NCI-H82 treated with DMSO at 0.1 percent for 48 hours (cell line): ENCODE results near the gene PMM2.
"Not testable (repeated sequence)": the region's sequence is repeated elsewhere in the genome, so short reads cannot be mapped to it uniquely, and the experiment has no call there.

Source experiments
- DNase-seq: peaks from one replicate; lab custom pipeline; 2025; ENCODE audit not compliant: unreplicated experiment; lab: John Stamatoyannopoulos, UW

The PMM2 gene

GRCh38 chr16:8797364-8798173, at the start of gene PMM2, which contains the start of gene TMEM186:
Gene PMM2, plus strand, starts transcription at chr16:8797839. Its CDS starts 44 bp downstream, at chr16:8797883.
Gene TMEM186, minus strand, starts transcription at chr16:8797639. Its CDS starts 25 bp downstream, at chr16:8797614.
- DNase-seq = peak; percentile 86

- not testable (repeated sequence) for DNase-seq
Observed at GRCh38 chr16:8748944-8749343, 48.7 kb upstream of the PMM2 start.

- no peak for DNase-seq
Observed at GRCh38 chr16:8751481-8752311, 45.9 kb upstream of the PMM2 start.

GRCh38 chr16:8752706-8753105, 44.9 kb upstream of the PMM2 start:
- DNase-seq = no peak

DNA sequence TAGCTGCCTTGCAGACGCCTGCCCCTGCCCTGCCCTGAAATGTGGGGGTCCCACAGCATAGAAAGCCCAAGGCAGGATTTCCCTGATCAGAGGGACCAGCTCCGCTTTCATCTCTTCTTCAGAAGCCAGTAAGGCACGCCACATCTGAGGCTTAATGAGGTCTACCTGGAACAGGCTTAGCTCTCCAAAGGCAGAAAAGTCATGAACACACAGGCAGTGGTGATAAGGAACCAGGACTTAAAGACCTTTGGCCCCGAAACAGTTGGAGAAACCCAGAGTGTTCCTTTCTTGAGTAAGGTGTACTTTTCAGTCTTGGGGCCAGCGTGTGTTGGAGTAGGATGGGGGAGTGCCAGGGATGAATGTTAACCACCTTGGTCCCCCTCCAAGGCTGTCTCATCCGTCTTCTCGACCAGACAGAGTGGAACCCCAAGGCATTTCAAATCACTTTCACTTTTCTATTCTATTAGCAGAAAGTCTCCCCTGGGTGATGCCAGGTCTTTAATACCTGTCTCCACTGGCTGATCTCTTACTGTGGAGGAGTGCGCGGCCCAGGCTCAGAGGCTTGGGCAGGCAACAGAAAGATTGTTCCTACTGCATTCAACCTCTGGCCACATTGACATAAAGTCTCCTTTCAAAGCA, 44.1 kb upstream of the PMM2 start:
- DNase-seq = no peak

- no peak for DNase-seq
Observed at GRCh38 chr16:8756755-8757154, 40.9 kb upstream of the PMM2 start.

- DNase-seq = no peak
Observed at GRCh38 chr16:8758022-8758421, 39.6 kb upstream of the PMM2 start.

DNA sequence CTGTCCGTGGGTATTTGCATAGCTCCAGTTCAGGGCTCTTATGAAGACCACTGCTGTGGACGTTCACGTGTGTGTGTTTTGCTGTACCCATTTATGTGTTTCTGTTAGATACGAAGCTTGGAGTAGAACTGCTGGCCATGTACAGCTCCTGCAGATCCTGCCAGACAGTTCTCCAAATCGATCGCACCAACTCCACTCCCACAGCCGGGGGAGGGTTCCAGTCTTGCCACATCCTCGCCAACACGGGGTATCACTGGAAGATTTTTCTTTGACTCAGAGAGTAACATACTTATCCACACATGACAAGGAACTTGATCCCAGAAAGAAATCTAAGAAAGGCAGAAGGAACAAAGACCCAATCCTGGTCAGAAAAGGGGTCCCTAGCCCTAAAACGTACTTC, 37.6 kb upstream of the PMM2 start:
- DNase-seq = no peak

DNA sequence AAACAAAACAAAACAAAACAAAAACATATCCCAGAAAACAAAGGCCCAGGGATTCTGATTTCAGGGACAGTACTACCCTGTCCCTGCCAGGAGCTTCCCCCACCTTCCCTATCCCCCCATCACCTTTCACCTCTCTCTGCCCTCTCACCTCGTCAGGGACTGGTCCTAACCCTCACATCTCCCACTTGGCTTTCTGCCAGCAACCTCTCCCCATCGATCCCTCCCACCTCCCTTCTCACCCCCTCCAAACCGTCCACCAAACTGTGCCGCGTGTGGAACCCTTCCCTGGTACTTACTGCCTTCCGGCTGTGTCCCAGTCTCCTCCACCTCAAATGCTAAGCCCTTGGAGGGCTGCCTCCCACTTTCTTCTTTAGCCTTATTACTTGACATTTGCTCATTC, 36.6 kb upstream of the PMM2 start:
- DNase-seq = no peak

DNA sequence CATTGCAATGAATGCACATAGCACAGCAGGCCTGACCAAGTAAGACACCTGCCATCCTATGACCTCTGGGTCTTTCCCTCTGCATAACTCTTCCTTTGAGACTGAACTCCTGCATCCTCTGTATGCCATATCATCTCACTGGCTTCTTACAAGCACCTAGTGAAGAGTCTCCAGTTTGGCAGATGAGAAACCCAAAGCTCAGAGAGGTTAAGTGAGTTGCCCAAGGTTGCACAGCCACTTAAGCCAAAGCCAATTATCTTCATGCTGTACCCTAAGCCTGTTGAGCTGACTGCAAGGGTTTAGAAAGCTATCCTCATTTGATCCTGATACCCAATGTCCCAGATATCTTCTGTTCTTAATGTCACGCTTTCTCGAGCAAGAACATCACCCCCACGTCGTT, 35.4 kb upstream of the PMM2 start:
- DNase-seq = no peak

DNA sequence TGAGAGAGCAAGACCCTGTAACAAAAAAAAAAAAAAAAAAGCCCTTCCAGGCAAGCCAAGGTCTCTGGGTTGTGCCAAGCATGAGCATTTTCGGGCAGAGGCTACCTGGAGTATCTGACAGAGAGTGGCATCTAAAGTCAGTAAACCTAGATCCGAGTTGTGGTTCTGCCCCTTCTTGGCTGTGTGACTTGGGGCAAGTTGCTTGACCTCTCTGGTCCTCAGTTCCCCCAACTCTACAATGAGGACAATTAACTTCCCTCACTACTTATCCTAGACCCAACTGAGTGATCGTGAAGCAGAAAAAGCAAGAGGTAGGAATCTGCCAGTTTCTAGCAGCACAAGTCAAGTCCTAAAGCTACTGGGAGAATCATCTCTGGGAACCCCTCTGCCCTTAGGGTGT, 34.6 kb upstream of the PMM2 start:
- DNase-seq = no peak

DNA sequence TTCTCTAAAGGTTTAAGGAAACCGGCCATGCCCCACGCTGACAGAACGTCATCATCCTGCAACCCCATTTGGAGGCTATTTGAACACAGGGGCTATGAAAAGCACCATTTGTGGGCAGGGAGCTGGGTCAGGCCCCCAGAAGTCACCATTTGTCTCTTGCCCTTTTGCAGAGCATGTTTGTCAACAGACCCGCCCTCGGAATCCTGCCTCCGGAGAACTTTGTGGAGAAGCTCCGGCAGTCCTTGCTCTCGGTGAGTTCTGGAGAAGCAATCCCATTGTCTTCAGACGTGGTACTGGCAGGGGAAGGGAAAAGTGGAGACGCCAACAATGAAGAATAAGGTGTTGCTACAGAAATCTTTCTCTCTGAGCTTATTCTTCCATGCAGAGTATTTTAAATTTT, 33.7 kb upstream of the PMM2 start:
- no peak for DNase-seq

GRCh38 chr16:8764525-8765250, 33.0 kb upstream of the PMM2 start:
- DNase-seq = no peak

DNA sequence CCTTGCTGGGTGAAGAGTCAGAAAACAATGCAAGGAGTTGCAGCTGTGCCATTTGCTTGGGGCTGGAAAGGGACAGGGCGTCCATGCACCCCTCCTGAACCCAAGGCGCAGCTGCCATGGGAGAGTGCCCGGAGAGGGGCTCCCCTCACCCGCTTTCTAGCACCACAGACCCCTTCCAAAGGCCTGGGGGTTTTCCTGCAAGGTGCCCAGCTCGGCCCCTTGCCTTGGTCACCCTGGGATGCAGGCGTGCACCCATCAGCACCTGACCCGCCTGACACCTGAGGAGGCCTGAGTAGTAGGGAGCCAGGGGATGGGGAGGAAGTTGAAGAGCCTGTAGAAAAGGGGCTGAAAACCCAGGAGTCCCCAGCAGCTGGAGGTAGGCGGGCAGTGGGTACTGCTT, 30.5 kb upstream of the PMM2 start:
- no peak for DNase-seq

- no peak for DNase-seq
Observed at GRCh38 chr16:8768283-8768682, 29.4 kb upstream of the PMM2 start.

GRCh38 chr16:8768692-8769091, 28.9 kb upstream of the PMM2 start:
- no peak for DNase-seq

GRCh38 chr16:8773537-8773936, 24.1 kb upstream of the PMM2 start:
- no peak for DNase-seq

DNA sequence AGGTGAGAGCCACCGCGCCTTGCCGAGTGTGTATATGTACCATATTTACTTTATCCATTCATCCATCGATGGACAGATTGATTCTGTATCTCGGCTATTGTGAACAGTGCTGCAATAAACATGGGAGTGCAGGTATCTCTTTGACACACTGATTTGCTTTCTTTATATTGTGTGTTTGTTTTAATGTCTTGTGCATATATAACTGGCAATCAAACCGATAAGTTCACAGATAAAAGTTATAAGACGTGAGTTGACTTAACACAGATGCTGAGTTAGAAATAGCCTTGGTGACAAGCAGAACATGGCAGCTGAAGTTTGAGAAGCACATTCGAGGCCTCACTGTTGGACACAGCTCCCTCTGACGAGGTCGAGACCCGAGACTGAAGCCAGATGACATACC, 23.4 kb upstream of the PMM2 start:
- DNase-seq = no peak

DNA sequence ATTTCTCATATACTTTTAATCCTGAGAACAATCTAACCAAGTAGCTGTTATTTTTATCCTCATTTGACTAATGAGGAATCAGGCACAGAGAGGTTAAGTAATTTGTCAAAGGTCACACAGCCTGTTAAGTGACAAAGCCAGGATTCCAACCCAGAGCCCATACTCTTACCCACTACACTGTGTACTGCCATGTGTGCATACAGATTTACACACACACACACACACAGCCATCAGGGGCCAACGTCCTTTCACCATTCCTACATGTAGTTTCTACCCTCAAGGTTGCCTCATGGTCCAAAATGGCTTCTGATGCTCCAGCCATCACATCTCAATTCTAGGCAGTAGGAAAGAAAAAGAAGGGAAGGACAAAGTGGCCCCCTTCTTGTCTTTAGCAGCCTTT, 22.3 kb upstream of the PMM2 start:
- no peak for DNase-seq

DNA sequence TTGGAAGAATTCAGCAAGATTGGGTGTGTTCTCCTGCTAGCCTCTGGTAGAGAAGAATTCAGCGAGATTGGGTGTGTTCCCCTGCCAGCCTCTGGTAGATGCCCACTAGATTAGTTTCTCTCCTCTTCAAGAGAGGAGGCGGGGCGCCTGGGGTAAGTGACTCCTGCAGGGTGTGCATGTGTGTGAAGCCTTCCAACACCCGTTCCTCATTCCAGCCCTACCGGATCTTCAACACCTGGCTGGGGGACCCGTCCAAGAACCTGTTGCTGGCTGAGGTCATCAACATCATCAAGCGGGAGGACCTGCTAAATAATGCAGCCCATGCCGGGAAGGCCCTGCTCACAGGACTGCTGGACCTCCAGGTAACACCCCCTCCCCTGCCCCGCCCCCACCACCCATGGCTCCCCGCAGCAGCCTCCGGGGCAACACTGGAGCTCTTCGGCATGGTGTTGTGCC, 21.5 kb upstream of the PMM2 start:
- DNase-seq = no peak

- no peak for DNase-seq
Observed at GRCh38 chr16:8777217-8777616, 20.4 kb upstream of the PMM2 start.
